IMR-90 (cell line): Measurements from ENCODE around the gene SPI1. TPM values are rescaled to one million over a fixed set of nuclear protein-coding genes. Genes with fewer than 3 reads are reported as not detected.

ENCODE experiments used
- ATAC-seq: fragments of 200-7000 bp; cut with Tn5 transposase; 2 replicates; pipeline ENCODE4 v1.9.1; 2020; ENCODE audit warnings: low read depth, mild to moderate bottlenecking, moderate library complexity
- BruUV-seq: library from RNA; stranded (reverse); fragments of 400-500 nt; replicated peaks from 2 replicates; lab custom pipeline; 2021; lab: Mats Ljungman, UMichigan
- CTCF ChIA-PET: fragments of 300-600 bp; formaldehyde crosslinking; extraction: SDS; loops from one replicate; lab custom pipeline; 2021; ENCODE audit warnings: antibody characterized with exemption; lab: Yijun Ruan, JAX
- POLR2A ChIA-PET: fragments of 300-600 bp; sonication (Branson Sonifier 250); formaldehyde crosslinking; loops from one replicate; lab custom pipeline; 2022; ENCODE audit warnings: antibody characterized with exemption; ENCODE audit not compliant: unreplicated experiment; lab: Charles Lee
- DNase-seq: peaks from one replicate; pipeline ENCODE4 v3.0.0; 2013
- H2AFZ ChIP-seq: replicated peaks from 2 replicates; pipeline ENCODE3; 2013; ENCODE audit warnings: low read length, mild to moderate bottlenecking; ENCODE audit not compliant: poor library complexity
- H2AK5ac ChIP-seq: 2 replicates; pipeline ENCODE4 v1.6.1; 2013; ENCODE audit warnings: low read depth, low read length, inconsistent platforms
- H2AK9ac ChIP-seq: replicated peaks from 2 replicates; pipeline ENCODE3; 2013; ENCODE audit warnings: mild to moderate bottlenecking, low read depth, low read length, moderate library complexity; ENCODE audit not compliant: poor library complexity
- H2BK120ac ChIP-seq: 2 replicates; pipeline ENCODE4 v1.6.1; 2013; ENCODE audit warnings: low read depth, low read length, inconsistent platforms
- H2BK15ac ChIP-seq: 3 replicates; pipeline ENCODE4 v1.6.1; 2013; ENCODE audit warnings: low read depth, low read length, inconsistent platforms
- H2BK20ac ChIP-seq: 2 replicates; pipeline ENCODE4 v1.6.1; 2013; ENCODE audit warnings: low read depth, mild to moderate bottlenecking, inconsistent platforms, low read length, moderate library complexity
- H2BK5ac ChIP-seq: 2 replicates; pipeline ENCODE4 v1.6.1; 2013; ENCODE audit warnings: mild to moderate bottlenecking, low read depth, low read length, inconsistent platforms; ENCODE audit not compliant: poor library complexity, severe bottlenecking
- H3K14ac ChIP-seq: replicated peaks from 2 replicates; pipeline ENCODE4 v1.6.1; 2013; ENCODE audit warnings: low read depth, low read length, inconsistent platforms
- H3K18ac ChIP-seq: 2 replicates; pipeline ENCODE4 v1.6.1; 2013; ENCODE audit warnings: low read depth, low read length, control low read depth
- H3K23ac ChIP-seq: 2 replicates; pipeline ENCODE4 v1.6.1; 2013; ENCODE audit warnings: low read depth, low read length, inconsistent platforms
- H3K27ac ChIP-seq: 2 replicates; pipeline ENCODE4 v1.5.1; 2013; ENCODE audit warnings: mild to moderate bottlenecking, control low read depth, low read length; ENCODE audit not compliant: insufficient read depth
- H3K27me3 ChIP-seq: 2 replicates; pipeline ENCODE4 v1.6.1; 2013; ENCODE audit warnings: low read length; ENCODE audit not compliant: control insufficient read depth, insufficient read depth
- H3K36me3 ChIP-seq: 2 replicates; pipeline ENCODE4 v1.6.1; 2013; ENCODE audit warnings: low read length, mixed read lengths; ENCODE audit not compliant: control insufficient read depth, insufficient read depth
- H3K4ac ChIP-seq: 2 replicates; pipeline ENCODE4 v1.6.1; 2013; ENCODE audit warnings: low read depth, low read length, inconsistent platforms
- H3K4me1 ChIP-seq: 2 replicates; pipeline ENCODE4 v1.6.1; 2013; ENCODE audit warnings: low read length, mixed read lengths; ENCODE audit not compliant: control insufficient read depth, insufficient read depth
- H3K4me2 ChIP-seq: 2 replicates; pipeline ENCODE4 v1.6.1; 2013; ENCODE audit warnings: low read depth, mild to moderate bottlenecking, control low read depth, low read length, moderate library complexity
- H3K4me3 ChIP-seq: 2 replicates; pipeline ENCODE4 v1.5.1; 2013; ENCODE audit warnings: low read depth, mild to moderate bottlenecking, control low read depth, low read length, moderate library complexity; ENCODE audit not compliant: insufficient read depth
- H3K56ac ChIP-seq: 2 replicates; pipeline ENCODE4 v1.6.1; 2013; ENCODE audit warnings: low read length, inconsistent platforms; ENCODE audit not compliant: insufficient read depth; ENCODE audit errors: extremely low read depth
- H3K79me1 ChIP-seq, 2 experiments: 2 replicates each; pipeline ENCODE4 v1.6.1; 2013; ENCODE audit warnings: low read length in 2 of 2, inconsistent platforms in 1 of 2, low read depth in 1 of 2
- H3K9ac ChIP-seq: 2 replicates; pipeline ENCODE4 v1.6.1; 2013; ENCODE audit warnings: low read depth, low read length, control low read depth
- H3K9me1 ChIP-seq: 2 replicates; pipeline ENCODE4 v1.6.1; 2013; ENCODE audit warnings: low read length, inconsistent platforms; ENCODE audit not compliant: insufficient read depth
- H3K9me3 ChIP-seq: 2 replicates; pipeline ENCODE4 v1.6.1; 2013; ENCODE audit warnings: low read length; ENCODE audit not compliant: control insufficient read depth, insufficient read depth
- H4K20me1 ChIP-seq: 2 replicates; pipeline ENCODE4 v1.6.1; 2013; ENCODE audit warnings: low read length, inconsistent platforms; ENCODE audit not compliant: insufficient read depth
- H4K5ac ChIP-seq: 2 replicates; pipeline ENCODE4 v1.6.1; 2013; ENCODE audit warnings: mild to moderate bottlenecking, low read depth, low read length, control low read depth
- H4K8ac ChIP-seq, 2 experiments: 2 replicates each; pipeline ENCODE4 v1.6.1; 2013; ENCODE audit warnings: low read depth in 2 of 2, low read length in 2 of 2, control low read depth in 1 of 2, inconsistent platforms in 1 of 2
- H4K91ac ChIP-seq: 2 replicates; pipeline ENCODE4 v1.6.1; 2013; ENCODE audit warnings: low read depth, low read length, inconsistent platforms; ENCODE audit not compliant: insufficient read depth
- CHD1 ChIP-seq: IDR thresholded peaks from 2 replicates; pipeline ENCODE4 v1.6.1; 2012; ENCODE audit warnings: low read depth, low read length, improper control_type of control experiment
- FOS ChIP-seq: fragments of 150-350 bp; IDR thresholded peaks from 2 replicates; pipeline ENCODE4 v1.6.1; 2016; ENCODE audit warnings: low read depth, low read length
- MAFK ChIP-seq: IDR thresholded peaks from 2 replicates; pipeline ENCODE4 v1.6.1; 2012; ENCODE audit warnings: low read depth, low read length, improper control_type of control experiment
- MAZ ChIP-seq: IDR thresholded peaks from 2 replicates; pipeline ENCODE4 v1.6.1; 2012; ENCODE audit warnings: low read depth, mild to moderate bottlenecking, low read length, improper control_type of control experiment, moderate library complexity, borderline replicate concordance
- MXI1 ChIP-seq: IDR thresholded peaks from 2 replicates; pipeline ENCODE4 v1.6.1; 2012; ENCODE audit warnings: low read depth, mild to moderate bottlenecking, low read length, moderate library complexity, borderline replicate concordance
- NFE2L2 ChIP-seq: fragments of 150-350 bp; IDR thresholded peaks from 2 replicates; pipeline ENCODE4 v1.6.1; 2016; ENCODE audit warnings: low read depth, mild to moderate bottlenecking, low read length
- RAD21 ChIP-seq: IDR thresholded peaks from 2 replicates; pipeline ENCODE4 v1.6.1; 2012; ENCODE audit warnings: low read length, improper control_type of control experiment
- RCOR1 ChIP-seq: IDR thresholded peaks from 2 replicates; pipeline ENCODE4 v1.6.1; 2012; ENCODE audit warnings: mild to moderate bottlenecking, low read length, improper control_type of control experiment; ENCODE audit not compliant: insufficient replicate concordance
- RFX5 ChIP-seq: IDR thresholded peaks from 2 replicates; pipeline ENCODE4 v1.8.0; 2012; ENCODE audit warnings: low read depth, mild to moderate bottlenecking, low read length, moderate library complexity
- SMC3 ChIP-seq: fragments of 150-350 bp; IDR thresholded peaks from 2 replicates; pipeline ENCODE4 v1.6.1; 2016; ENCODE audit warnings: low read depth, mild to moderate bottlenecking, antibody characterized with exemption, low read length, moderate library complexity
- WGBS, 2 experiments: methylation state at CpG; one replicate each; pipeline versions ENCODE4 v1.1.5 to v1.1.7; 2013; ENCODE audit warnings: missing lambda C conversion rate in 2 of 2; ENCODE audit not compliant: insufficient read length in 1 of 2; ENCODE audit errors: extremely low coverage in 2 of 2; 5-methylcytosine and 5-hydroxymethylcytosine counted together
- dilution Hi-C: fragments of 300-500 bp; cut with HindIII; formaldehyde crosslinking; loops from one replicate; pipeline ENCODE4 v1.14.3; 2018; ENCODE audit warnings: low sequenced_read_pairs; ENCODE audit not compliant: unreplicated experiment
- in situ Hi-C: fragments of 300-500 bp; cut with MboI; formaldehyde crosslinking; loops from 3 replicates; pipeline ENCODE4 v1.14.3; 2019; ENCODE audit warnings: low sequenced_read_pairs, inconsistent platforms, mixed read lengths
- intact Hi-C: fragments of 100-400 bp; cut with micrococcal nuclease; formaldehyde crosslinking; loops from 2 replicates; pipeline ENCODE4 v1.10.0; 2022
- polyA plus RNA-seq, 3 experiments: library from polyadenylated mRNA; depleted of rRNA; stranded (reverse); fragments of >200 nt; gene quantifications; 2 replicates each; pipeline ENCODE4 v1.2.3, GENCODE V29; 2012; ENCODE audit warnings: low replicate concordance in 1 of 3
- total RNA-seq: library from RNA; depleted of rRNA; stranded (reverse); fragments of >200 nt; gene quantifications from 2 replicates; pipeline ENCODE4 v1.2.3, GENCODE V29; 2012
- TF ChIP-seq, protein P1 (sequence below): fragments of 150-350 bp; IDR thresholded peaks from 2 replicates; pipeline ENCODE4 v1.6.1; 2017; ENCODE audit warnings: mild to moderate bottlenecking, antibody characterized with exemption, low read length, low read depth
- TF ChIP-seq, protein P2 (sequence below): conservative IDR thresholded peaks from 2 replicates; pipeline ENCODE4 v1.5.1; 2012; ENCODE audit warnings: mild to moderate bottlenecking, low read depth, low read length, improper control_type of control experiment

SPI1 gene
- total and polyA plus RNA-seq, 2 of the 4 experiments (the other 2 are of a cell fraction): not detected

GRCh38 chr11:47332791-47333525, 45.4 kb downstream of the SPI1 start:
- WGBS, 2 experiments: 94% methylated on average over 9 of the region's 20 CpGs; no CpG with 5 or more reads in 1 of the 2 experiments
- ChIA-PET POLR2A (no interaction called here), CTCF (no interaction called here)
- Histone ChIP-seq H3K14ac (no peak overlapping the region), H3K4me3 (no peak overlapping the region), H2BK20ac (no peak overlapping the region), H3K9me1 (no peaks in the 10 kb centered on the region), H3K4ac (no peak overlapping the region), H3K9me3 (no peaks in the 10 kb centered on the region), H3K4me1 (0 out of 2 replicates have a peak, but pooled peaks cover 2% of the 10 kb centered on the region), H2BK15ac (no peak overlapping the region), H4K20me1 (no peaks in the 10 kb centered on the region), H2AK9ac (peak overlapping the region; percentile 42), H3K27me3 (no peaks in the 10 kb centered on the region; the same call in 1 of the 2 replicates), H3K79me1 (no peaks in the 10 kb centered on the region), H2AK5ac (no peak overlapping the region), H3K27ac (no peak overlapping the region), H3K18ac (no peak overlapping the region), H4K5ac (no peak overlapping the region), H3K4me2 (no peak overlapping the region), H2BK120ac (no peak overlapping the region), H4K91ac (no peak overlapping the region), H3K9ac (no peak overlapping the region), H3K23ac (no peak overlapping the region), H4K8ac (no peak overlapping the region), H3K36me3 (peaks cover 23% of the 10 kb centered on the region), H2AFZ (peak overlapping the region; percentile 23), H3K56ac (no peak overlapping the region), H2BK5ac (no peak overlapping the region)
- dilution Hi-C loops: no loop called here
- no peak for DNase-seq
- in situ Hi-C loops: no loop called here
- BruUV-seq: no TSS peak
- TF ChIP-seq SMC3: no peak
- TF ChIP-seq CHD1: no peak
- TF ChIP-seq NFE2L2: no peak
- TF ChIP-seq FOS: no peak
- no peak for TF ChIP-seq RCOR1
- TF ChIP-seq MAZ: no peak
- TF ChIP-seq, protein P1, sequence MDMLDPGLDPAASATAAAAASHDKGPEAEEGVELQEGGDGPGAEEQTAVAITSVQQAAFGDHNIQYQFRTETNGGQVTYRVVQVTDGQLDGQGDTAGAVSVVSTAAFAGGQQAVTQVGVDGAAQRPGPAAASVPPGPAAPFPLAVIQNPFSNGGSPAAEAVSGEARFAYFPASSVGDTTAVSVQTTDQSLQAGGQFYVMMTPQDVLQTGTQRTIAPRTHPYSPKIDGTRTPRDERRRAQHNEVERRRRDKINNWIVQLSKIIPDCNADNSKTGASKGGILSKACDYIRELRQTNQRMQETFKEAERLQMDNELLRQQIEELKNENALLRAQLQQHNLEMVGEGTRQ: no peak
- no peak for TF ChIP-seq MAFK
- TF ChIP-seq RFX5: no peak
- TF ChIP-seq, protein P2, sequence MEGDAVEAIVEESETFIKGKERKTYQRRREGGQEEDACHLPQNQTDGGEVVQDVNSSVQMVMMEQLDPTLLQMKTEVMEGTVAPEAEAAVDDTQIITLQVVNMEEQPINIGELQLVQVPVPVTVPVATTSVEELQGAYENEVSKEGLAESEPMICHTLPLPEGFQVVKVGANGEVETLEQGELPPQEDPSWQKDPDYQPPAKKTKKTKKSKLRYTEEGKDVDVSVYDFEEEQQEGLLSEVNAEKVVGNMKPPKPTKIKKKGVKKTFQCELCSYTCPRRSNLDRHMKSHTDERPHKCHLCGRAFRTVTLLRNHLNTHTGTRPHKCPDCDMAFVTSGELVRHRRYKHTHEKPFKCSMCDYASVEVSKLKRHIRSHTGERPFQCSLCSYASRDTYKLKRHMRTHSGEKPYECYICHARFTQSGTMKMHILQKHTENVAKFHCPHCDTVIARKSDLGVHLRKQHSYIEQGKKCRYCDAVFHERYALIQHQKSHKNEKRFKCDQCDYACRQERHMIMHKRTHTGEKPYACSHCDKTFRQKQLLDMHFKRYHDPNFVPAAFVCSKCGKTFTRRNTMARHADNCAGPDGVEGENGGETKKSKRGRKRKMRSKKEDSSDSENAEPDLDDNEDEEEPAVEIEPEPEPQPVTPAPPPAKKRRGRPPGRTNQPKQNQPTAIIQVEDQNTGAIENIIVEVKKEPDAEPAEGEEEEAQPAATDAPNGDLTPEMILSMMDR: no peak
- TF ChIP-seq MXI1: no peak
- no peak for TF ChIP-seq RAD21
- no peak for ATAC-seq
- intact Hi-C loops: no loop called here
